GM18499 (cell line): ENCODE data around the gene OSBPL10.

Source experiments
- ATAC-seq: cut with Tn5 transposase; IDR thresholded peaks from one replicate; pipeline ENCODE4 v1.9.1; 2021; ENCODE audit warnings: moderate number of reproducible peaks; ENCODE audit not compliant: insufficient read depth, unreplicated experiment

The OSBPL10 gene

DNA sequence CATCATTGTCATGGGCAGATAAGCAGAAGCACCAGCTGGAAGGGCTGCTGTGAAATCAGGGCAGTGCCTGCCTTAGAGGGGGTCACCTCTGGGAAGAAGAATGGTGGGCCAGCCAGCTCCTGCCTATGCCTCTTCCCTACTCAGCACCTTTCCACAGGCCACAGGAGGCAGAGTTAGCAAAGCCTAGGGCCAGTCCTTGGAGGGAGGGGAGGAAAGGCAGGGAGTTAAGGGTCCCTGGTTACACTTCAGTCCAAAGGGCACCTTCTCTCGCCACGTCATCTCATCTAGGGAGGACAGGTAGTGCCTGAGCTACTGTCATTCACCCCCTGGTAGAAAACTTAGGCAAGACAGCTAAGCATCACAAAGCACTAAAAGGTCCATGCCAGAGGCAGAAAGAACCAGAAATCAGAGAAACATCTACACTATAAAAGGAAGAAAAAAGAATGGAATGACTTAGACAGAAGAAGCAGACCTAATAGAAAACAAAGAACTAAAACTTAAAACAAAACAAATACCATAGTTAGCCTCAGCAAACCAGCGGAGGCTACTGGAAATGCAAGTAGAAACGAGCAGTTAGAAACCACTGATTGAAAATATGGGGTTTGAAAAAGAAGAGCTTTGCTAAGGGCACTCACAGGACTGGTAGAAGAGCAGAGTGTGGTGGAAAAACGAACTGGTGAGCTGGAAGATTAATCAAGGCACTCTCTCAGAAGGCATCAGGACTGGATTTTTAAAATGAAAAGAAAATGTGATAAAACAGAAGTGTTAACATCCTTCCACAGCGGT, 84.2 kb downstream of the OSBPL10 start:
- no peak for ATAC-seq

DNA sequence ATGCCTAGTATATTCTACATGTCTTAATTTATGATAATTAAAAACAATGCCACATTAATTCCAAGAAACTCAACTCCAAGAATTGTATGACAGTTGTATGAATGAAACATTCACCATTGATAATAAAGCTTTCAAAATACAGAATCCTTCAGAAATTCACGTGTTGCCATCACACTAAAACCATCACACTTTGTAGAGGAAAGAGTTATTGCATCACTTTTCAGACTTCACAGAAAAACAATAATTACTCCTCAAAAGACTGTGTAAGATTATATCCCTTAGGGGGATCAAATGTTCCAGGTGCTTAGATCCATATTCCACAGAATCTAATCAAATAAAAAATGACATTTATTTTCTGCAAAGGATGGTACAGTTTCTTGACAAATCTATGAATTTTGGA, 85.0 kb downstream of the OSBPL10 start:
- no peak for ATAC-seq

DNA sequence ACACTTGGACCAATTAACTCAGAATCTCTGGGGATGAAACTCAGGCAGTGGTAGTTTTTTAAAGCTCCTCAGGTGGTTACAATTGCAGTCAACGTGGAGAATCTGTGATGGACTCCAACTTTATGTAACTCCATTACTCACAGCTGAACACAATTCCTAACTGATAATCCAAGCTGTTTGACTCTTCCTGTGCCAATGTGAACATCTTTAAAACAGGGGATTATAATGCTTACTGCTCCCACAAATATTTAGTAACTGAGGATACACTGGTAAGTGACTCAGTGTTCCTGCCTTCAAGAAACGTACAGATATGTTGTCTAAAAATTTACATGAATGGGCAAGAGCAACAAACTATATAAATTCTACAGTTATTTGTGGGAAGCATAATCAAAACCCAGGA, 85.6 kb downstream of the OSBPL10 start:
- no peak for ATAC-seq

DNA sequence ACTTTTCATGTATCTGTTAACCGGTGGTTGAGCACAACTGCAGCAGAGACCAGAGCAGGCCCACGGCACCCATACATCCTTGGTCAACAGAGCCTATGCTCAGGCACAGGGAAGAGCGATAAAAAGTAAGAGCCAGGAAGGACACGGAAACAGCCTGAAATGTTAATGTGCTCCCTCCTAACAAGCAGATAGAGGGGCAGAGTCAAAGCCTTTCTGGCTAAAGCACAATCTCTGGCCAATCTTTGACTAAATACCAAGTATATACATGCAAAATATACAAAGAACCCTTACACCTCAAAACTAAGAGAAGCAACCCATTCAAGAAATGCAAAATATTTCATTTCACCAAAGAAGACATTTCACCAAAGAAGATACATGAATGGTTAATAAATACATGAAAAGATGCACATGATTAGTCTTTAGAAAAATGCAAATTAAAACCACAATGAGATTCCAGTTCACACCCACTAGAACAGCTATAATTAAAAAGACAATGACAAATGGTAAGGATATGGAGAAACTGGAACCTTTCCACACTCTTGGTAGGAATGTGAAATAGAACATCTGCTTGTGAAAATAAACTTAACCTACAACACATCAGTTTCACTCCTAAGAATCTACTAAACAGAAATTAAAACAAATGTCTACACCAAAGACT, 88.0 kb downstream of the OSBPL10 start:
- no peak for ATAC-seq

DNA sequence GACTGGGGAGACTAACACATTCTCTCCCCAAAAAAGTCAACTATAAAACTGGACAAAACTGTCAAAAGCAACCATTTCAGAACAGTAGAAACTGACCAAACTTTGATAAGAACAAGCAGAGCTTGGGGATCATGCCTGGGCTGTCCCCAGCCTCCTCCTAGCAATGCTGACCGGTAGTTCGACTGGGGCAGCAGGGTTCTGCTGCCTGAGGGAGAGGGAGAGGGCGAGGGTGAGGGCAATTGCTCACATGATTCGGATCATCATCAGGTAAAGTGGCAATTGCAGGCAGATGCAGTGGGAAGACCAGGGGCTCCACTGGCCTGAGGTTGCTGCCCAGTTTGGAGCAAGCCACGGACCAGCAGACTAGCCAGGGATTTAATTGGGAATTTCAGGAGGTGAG, 88.6 kb downstream of the OSBPL10 start:
- ATAC-seq, result no peak

DNA sequence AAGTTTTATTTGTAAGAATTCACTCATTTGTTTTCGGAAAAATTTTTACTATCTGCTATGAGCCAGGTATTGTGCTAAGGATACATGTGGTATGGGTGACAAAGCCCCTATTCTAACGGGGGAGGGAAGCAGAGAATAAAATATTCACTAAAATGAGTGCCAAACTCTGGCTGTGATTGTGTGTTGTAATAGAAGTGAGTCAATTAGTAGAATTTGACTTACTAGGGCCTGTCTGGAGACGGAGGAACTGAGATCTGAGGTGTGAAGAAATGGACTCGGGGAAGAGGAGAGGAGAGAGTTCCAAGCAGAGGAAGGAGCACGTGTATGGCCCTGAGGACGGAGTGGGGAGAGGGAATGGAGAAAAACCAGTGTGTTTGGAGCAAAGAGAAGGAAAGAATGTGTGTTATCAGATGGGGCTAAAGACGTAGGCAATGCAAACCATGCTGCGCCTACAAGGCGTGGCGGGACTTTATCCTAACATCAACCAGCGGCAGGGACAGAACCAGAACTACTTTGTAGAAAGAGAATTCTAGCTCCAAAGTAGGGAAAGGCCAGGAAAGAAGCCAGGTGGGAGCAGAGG, 89.1 kb downstream of the OSBPL10 start:
- ATAC-seq, result no peak

DNA sequence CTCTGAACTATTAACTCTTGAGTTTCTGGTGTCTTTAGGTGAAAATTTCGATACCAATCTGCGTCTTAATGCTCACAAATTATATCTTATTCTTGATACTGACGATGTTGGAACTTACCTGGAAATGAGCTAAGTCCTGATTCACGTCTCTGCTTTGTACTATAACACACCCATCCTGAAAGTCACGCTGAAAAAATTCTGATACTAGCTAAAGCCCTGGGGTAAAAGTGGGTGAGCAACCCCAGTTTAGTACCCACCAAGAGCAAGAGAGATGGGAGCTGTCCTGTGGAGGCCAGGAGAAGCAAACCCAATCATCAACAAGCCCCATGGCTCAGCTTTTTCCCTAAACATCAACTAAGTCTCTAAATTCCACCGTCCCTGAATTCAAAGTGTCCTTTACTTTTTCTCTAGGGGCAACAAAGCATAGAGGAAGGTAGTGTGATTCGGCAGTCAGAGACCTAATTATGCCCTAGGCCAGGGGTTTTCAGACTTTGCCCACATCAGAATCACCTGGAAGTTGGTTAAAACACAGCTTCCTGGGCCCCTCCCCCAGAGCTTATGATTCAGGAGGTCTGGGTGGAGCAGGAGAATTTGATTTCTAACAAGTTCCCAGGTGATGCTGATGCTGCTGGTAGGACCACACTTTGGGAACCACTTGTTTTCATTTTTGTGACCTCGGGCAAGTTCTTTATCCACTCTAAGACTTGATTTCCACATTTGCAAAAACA, 90.2 kb downstream of the OSBPL10 start:
- no peak for ATAC-seq

DNA sequence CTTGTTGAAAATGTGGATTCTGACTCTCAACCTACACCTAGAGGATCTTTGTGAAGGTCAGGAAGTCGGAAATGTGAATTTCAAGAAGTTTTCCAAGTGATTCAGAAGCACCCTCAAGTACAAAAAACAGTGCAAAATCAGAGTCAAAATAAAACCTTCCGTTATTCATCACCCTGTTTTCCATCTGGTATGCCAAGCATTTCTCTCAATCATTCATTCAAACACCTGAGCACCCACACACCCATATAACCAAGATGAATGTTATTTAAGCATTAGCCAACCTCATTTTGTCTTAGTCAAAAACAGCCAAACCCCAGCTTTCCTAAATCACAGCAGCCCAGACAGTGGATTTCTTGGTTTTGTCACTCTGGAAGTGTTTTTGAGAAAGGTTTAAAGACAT, 91.1 kb downstream of the OSBPL10 start:
- no peak for ATAC-seq

DNA sequence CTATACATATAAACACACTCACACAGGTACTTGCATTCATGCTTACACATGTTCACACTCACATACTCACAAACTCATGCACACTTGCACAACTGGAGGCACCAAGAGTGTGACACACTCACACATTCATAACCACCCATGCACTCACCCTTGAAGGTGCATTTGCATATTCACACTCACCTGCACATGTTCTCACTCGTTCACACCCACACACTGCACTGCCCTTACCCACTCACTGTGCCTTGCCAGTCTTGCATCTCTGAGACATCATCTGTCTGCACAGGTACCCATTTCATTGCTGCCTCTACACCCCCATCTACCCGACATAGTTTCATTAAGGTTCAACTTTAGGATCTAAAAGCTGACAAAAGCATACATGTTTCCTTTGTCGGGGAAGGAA, 95.8 kb downstream of the OSBPL10 start:
- no peak for ATAC-seq

DNA sequence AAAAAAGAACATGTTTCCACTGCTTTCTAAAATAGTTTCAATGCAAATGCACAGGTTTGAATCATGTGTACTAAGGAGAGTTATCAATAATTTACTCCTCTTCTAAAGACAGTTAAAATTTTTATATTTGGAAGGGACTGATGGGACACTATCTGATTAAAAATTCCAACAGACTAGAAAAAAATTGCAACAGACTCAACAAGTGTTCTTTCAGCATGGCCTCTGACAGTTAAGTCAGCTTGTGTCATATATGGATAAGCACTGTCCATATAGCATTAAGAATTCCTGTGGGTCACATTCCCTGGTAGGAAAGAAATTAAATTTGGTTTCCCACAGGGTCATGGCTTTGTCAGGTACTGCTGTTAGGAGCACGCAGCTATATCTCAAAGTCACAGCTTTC, 96.8 kb downstream of the OSBPL10 start:
- no peak for ATAC-seq

DNA sequence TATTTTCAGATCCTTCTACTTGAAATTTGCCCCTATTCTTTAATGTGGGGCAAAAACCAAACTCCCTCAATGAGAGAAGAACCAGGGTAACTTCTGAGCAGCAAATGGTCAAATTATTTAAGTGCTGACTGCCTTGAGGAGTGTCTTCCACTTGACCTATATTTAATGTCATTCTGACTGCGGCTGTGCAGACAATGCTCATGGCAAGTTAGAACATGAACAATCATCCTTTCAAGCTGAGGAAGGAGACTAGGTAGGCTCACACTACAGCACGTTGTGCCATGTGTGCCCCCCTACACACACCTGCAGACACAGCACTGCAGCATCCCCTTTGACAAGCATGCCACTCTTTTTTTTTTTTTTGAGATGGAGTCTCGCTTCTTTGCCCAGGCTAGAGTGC, 98.2 kb downstream of the OSBPL10 start:
- no peak for ATAC-seq

DNA sequence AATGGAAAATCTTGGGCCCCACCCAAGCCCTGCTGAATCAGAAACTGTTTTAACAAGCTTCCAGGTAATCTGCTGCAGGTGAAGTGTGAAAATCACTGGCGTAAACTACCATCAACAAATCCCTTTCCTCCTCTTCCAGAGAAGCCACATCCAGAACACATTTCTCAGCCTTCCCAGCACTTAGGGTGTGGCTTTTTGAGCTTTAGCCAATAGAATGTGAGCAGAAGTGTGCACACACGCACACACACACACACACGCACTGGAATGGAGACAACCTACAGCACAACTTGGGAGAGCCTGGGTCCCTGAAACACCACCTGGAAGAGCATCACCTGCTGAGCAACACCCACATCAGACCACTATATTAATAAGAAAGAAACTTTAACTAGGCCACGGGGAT, 98.6 kb downstream of the OSBPL10 start:
- ATAC-seq, result no peak

DNA sequence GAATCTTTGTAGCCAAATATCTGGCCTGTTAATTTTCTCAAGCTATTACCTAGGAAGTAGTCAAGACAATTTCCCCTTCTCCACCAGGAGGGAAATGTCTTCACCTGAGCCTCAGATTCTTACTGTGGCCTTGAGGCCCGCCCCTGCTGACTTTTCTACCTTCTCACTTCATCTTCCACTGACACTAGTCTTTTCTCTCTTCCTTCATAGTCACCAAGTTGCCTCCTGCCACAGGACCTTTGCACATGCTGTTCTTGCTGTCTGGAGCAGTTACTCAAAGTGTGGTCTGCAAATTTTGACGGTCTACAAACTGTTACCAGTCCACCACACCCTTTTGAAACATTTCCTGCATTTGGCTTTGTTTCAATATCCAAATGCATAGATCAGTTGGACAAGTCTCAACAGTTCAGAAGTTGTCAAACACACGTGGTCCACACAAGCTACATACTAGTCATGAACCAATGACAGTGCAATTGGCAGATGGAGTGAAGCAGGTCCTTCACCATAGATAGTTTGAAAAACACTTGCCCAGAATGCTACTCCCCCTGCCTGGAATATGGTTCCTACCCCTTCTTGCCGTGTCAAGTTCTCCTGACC, 100.5 kb downstream of the OSBPL10 start:
- ATAC-seq, result no peak

DNA sequence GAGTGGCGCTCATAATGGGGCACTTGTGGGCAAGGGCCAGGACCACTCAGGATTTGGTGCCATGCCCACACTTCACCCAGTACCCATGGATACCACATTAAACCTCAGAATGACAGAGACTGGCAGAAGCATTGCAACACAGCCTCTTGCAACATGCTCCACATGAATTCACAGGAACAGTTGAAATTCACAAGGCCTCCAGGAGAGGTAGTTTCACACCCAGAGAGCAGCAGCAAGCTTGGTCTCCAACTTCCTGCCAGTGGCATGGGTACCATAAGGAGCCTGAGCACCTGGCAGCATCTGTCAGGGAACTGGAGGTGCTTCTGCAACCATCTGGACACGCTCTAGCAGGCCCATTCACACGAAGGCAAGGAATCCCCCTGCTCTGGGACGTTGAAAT, 101.0 kb downstream of the OSBPL10 start:
- ATAC-seq, result no peak

DNA sequence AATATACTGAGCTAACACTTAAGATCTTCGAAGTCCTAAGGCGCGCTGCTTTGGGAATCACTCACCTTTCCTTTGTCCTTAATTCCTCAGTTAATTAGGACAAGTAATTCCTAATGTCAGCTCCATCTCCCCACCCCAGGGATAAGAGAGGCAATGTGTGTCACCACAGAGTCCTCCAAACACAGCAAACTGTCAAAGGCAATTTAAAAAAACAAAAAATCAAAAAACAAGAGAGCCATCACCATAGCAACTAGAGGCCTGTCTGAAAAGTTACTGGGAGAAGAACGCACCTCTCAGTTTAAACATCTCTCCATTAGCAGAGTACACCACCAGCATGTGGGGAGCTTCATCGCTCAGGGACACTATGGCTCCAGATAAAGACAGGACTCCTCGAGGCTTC, 101.7 kb downstream of the OSBPL10 start:
- no peak for ATAC-seq

DNA sequence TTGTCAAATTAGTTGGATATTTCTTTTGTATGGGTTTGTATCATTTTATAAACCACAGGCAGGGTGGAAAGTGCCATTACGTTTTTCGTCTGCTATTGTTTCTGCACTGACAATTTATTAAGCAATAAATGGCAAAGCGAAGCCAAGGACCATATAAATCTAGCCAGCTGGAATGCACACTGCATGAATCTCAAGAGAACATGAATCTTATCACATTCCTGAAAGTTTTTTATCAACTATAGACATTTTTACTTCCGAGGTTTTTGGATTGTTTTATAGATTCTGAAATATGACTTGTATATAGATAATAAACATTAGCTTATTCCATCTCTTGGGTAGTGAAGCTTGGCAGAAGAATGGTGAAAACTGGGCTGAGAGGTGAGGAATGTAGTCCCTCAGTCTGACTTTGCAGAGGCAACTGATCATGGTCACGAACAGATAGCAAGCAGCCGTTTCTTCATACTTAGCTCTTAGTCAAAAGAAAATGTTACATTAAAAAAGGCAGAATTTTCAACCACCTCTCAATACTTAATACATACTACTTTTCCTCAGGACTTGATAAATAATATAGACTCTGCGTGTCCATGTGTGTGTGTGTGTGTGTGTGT, 102.7 kb downstream of the OSBPL10 start:
- ATAC-seq, result no peak

DNA sequence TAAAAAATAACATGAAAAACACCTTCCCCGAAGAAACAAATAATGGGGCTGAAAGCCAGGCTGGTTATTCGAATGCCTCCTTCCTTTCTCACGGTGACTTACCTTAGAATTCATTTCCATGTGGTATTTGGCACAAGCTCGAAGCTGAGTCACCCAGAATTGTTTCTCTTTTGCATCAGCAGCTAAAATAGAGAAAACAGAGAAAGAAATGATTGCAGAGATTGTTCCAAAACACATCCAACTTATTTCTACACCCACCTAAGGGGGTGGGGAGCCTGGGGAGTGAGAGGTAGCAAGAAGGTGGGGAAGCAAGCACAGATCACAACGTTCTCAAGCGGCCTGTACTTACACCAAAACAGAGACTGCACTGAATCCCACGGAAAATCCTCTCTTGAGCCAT, 104.7 kb downstream of the OSBPL10 start:
- ATAC-seq, result no peak

DNA sequence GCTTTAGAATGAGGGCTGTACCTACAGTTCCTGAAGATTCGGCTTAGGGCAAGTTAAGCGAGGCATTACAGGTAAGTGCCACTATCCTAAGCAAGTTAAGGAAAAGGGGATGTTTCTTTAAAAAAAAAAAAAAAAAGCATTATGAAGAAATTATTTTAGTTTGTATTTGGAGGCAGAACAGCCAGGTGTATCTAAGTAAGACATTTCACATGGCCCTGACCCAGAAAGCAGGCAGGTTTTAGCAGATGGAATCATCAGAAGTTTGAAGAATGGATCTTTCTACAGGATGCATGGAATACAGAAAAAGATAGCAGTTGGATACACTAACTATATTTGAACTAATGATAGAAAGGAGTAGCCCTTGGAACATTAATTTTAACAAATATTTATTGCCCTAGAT, 105.6 kb downstream of the OSBPL10 start:
- no peak for ATAC-seq

DNA sequence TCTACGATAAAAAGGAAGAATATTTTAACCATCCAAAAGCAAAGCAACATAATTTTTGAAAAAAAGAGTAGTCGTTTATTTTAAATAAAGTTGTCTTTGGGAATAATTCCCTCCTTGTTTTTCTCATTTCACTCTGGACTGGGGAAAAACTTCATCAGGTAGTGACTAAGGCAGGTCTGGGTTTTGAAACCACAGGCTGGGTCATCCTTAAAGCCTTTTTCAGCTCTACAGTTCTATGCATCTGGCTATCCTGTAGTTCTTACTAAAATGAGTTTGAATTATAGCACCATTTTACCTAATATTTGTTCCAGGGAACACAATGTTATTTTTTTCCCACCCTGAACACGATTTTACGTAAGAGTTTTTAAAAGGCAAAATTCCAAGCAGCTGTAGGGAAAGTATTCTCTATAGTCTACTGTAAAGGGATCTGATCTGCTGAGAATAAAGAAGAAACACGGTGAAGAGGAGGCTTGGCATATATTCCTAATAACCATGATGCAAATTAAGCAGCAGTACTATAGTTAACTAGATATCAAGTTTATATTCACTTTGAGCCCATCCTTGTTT, 107.7 kb downstream of the OSBPL10 start:
- no peak for ATAC-seq

DNA sequence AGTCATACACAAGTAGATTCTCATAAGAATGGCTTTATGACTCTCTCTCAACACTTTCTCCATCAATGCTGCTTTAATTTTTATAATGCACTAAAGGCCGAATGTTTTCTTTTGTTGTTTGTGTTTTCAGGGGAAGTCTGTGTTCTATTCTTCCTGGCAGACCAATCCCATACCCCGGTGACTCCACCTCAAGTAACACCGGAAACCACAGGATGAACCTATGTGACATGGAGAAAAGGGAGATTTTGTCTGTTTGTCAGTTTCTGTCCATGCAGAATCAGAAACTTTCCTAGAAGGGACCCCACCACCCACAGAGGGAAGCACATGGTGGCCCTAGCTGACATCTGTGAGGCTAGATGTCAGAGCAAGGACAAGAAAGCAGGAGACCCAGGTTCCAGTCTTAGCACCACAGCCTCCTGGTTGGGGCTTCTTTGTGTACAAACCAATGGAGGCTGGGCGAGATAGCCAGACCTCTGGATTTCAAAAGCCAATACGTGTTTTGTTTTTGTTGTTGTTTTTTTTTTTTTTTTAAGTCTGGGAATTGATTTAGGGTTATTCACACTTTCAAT, 109.0 kb downstream of the OSBPL10 start:
- no peak for ATAC-seq
